Skeletal muscle tissue (tissue), 4 donors: Measurements from ENCODE around the gene TGM1. TPM values are rescaled to one million over a fixed set of nuclear protein-coding genes. Genes with fewer than 3 reads are reported as not detected.
A peak's percentile ranks its signal among the peaks of the same experiment; 100 is the strongest.

Experiments used
- H3K27ac ChIP-seq: one replicate; pipeline ENCODE4 v1.7.0; 2013; ENCODE audit warnings: mild to moderate bottlenecking, low read depth, low read length, inconsistent platforms
- H3K27me3 ChIP-seq, 3 donors: one replicate each; pipeline ENCODE4 v1.7.0; 2013; ENCODE audit warnings: low read length in 3 of 3; ENCODE audit not compliant: control insufficient read depth in 3 of 3, insufficient read depth in 3 of 3
- H3K36me3 ChIP-seq, 3 donors: one replicate each; pipeline ENCODE4 v1.7.0; 2013; ENCODE audit warnings: low read length in 3 of 3; ENCODE audit not compliant: control insufficient read depth in 3 of 3, insufficient read depth in 3 of 3
- H3K4me1 ChIP-seq, 3 donors: one replicate each; pipeline ENCODE4 v1.7.0; 2013; ENCODE audit warnings: low read length in 3 of 3, mild to moderate bottlenecking in 3 of 3; ENCODE audit not compliant: control insufficient read depth in 3 of 3, insufficient read depth in 3 of 3
- H3K4me3 ChIP-seq, 3 donors: one replicate each; pipeline ENCODE4 v1.7.0; 2013; ENCODE audit warnings: low read length in 3 of 3
- H3K9ac ChIP-seq, 3 donors: one replicate each; pipeline ENCODE4 v1.7.0; 2013; ENCODE audit warnings: low read length in 3 of 3, mild to moderate bottlenecking in 3 of 3, moderate library complexity in 2 of 3, low read depth in 1 of 3
- H3K9me3 ChIP-seq, 3 donors: one replicate each; pipeline ENCODE4 v1.7.0; 2013; ENCODE audit warnings: low read length in 3 of 3; ENCODE audit not compliant: control insufficient read depth in 3 of 3
- total RNA-seq: library from RNA; depleted of rRNA; stranded (reverse); fragments of >200 nt; gene quantifications from one replicate; pipeline ENCODE4 v1.2.3, GENCODE V29; 2014
- donor health status: Osteomylitis.

TGM1 gene
- total RNA-seq, 1 donor from 2014 or later = 0.52 TPM

DNA sequence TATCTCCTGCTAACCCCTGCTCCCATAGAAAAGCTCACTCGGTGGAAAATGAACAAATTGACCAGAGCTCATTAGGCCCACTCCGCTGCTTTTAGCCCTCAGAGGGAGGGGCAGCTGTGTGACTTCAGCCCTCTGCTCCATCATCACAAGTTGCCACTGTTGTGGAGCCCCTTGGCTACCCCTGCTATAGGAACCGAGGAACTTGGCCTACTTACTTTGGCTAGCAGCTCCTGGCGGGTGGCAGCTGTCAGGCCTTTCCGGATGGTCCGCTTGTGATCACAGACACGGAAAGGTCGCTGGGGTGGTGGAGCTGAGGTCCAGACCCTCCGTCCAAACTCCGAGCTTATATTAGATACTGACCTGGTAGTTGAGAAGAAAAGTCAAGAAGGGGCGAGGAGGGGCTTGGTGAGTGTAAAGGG, 44.2 kb upstream of the TGM1 start:
- H3K36me3 ChIP-seq = peaks cover 50 to 54% (median 52%) of the 10 kb centered on the region in 3 donors
- no peaks in the 10 kb centered on the region for H3K27me3 ChIP-seq
- H3K4me3 ChIP-seq = no peak overlapping the region
- peaks cover 19 to 35% (median 27%) of the 10 kb centered on the region in 3 donors for H3K4me1 ChIP-seq
- H3K9ac ChIP-seq = no peak overlapping the region
- no peak overlapping the region for H3K27ac ChIP-seq
- H3K9me3 ChIP-seq = no peaks in the 10 kb centered on the region

DNA sequence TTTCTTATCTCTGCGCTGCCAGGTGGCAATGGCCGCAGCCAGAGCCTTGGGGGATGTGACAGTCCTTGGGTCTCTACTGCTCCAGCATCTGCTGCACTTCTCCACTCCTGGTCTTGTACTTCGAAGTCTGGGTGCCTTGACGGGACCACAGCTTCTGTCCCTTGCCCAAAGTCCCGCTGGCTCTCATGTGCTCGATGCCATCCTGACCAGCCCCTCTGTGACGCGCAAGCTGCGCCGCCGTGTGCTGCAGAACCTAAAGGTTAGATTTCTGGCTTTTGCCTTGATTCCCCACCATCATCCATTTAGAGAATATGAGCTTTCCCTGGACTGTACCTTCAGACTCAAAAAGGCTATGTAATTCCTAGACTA, 41.0 kb upstream of the TGM1 start:
- peaks cover 16 to 22% (median 21%) of the 10 kb centered on the region in 3 donors for H3K4me1 ChIP-seq
- H3K9ac ChIP-seq = no peak overlapping the region
- peaks cover 54 to 64% (median 62%) of the 10 kb centered on the region in 3 donors for H3K36me3 ChIP-seq
- H3K27me3 ChIP-seq = no peaks in the 10 kb centered on the region
- no peak overlapping the region for H3K4me3 ChIP-seq
- H3K9me3 ChIP-seq = no peaks in the 10 kb centered on the region
- H3K27ac ChIP-seq = no peak overlapping the region

DNA sequence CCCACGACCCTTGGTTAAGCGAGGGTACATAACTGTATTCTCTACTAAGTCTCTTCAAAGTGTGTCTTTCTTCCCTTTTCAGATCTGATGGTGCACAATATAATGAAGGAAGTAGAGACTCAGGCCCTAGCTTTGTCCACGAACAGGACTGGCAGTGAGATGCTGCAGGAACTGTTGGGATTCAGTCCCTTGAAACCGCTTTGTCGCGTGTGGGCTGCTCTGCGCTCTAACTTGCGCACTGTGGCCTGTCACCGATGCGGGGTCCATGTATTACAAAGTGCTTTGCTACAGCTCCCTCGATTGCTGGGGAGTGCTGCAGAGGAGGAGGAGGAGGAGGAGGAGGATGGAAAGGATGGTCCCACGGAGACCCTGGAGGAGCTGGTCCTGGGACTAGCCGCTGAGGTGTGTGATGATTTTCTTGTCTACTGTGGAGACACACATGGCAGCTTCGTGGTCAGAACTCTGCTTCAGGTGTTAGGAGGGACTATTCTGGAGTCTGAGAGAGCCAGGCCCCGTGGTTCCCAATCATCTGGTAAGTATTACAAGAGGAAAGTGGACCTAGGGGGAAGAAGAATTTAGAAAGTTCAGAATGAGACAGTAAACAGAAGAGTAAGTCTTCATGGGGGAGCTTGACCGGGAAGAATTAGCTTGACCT, 37.5 kb upstream of the TGM1 start:
- Histone ChIP-seq H3K4me3 (peak overlapping the region; percentile 91 to 99 (median 97)), H3K9ac (peak overlapping the region; percentile 93 to 97 (median 95)), H3K27ac (peak overlapping the region; percentile 82), H3K27me3 (no peaks in the 10 kb centered on the region), H3K9me3 (no peaks in the 10 kb centered on the region), H3K36me3 (peaks cover 36 to 56% (median 51%) of the 10 kb centered on the region in 3 donors), H3K4me1 (peaks cover 19 to 32% (median 26%) of the 10 kb centered on the region in 3 donors)

DNA sequence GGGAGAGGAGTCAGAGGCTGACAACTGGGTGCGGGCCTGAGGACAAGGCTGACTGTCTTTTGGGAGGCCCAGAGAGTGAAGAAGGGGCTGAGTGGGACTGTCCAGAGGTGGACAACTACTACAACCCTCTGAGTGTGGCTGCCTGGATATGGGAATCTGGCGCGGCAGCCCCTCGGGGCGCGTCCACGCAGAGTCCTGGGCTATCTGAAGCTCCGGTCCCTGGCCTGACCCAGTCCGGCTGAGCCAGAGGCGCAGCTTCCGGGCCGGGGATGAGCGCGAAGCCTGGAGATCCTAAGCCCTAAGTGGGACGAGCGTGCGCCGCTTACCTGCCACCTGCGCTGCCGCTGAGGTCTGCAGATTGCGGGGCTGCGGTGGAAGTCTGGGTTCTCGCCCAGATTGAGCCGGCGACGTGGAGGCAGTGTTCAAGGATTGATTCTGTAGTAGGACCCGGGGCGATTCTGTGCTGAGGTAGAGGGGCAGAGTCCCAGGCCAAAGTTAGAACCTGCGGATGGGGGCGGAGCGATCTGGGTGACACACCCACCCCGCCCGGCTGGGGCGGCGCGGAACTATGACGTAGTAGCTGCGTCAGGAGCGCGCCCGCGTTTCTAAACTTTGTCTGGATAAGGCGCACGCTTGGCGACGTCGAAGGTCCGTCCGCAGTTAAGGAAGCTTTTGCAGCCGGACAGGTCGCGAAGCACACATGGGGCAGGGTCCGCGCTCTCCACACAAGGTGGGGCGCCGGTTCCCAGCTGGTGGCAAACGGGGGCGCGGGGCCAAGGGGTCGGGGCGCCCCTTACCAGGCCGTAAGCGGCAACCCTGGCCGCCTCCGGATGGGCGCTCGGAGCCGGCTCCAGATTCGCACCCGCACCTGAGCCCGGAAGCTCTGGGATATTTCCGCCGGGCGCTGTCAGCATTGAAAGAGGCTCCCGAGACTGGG, 36.5 kb upstream of the TGM1 start, which contains the start of the genes DHRS1 and NOP9:
Gene DHRS1, minus strand, starts transcription at position 526 of the 937 bp plus-strand sequence. CDS start 674 bp downstream, outside the sequence.
Gene NOP9, plus strand, starts transcription at position 596 of the 937 bp plus-strand sequence. Its CDS starts 105 bp downstream, at position 701.
- H3K9me3 ChIP-seq = no peaks in the 10 kb centered on the region
- peak within 1 kb of the TSS; percentile 93 to 97 (median 95) for H3K9ac ChIP-seq
- peak within 1 kb of the TSS; percentile 82 for H3K27ac ChIP-seq
- H3K27me3 ChIP-seq = no peaks in the 10 kb centered on the region
- peak within 1 kb of the TSS; percentile 91 to 99 (median 97) for H3K4me3 ChIP-seq
- peaks cover 26 to 50% (median 43%) of the 10 kb centered on the region in 3 donors for H3K36me3 ChIP-seq
- H3K4me1 ChIP-seq = peaks cover 19 to 32% (median 26%) of the 10 kb centered on the region in 3 donors

DNA sequence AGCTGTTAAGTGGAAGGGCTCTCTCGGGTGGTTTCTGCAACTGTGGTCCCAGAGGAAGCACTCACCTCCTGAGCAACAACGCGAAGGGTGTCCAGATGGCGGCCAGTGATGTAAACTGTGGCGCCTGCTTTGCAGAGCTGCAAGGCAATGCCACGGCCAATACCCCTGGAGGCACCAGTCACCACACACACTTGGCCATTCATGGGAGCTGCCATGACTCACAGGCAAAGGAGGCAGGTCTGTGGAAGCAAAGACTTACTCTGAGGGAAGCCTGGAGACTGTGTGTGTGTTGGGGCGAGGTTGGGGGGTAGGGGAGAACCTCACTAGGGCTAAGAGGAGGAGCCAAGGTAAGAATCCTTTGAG, 35.9 kb upstream of the TGM1 start:
- peaks cover 20 to 43% (median 37%) of the 10 kb centered on the region in 3 donors for H3K36me3 ChIP-seq

DNA sequence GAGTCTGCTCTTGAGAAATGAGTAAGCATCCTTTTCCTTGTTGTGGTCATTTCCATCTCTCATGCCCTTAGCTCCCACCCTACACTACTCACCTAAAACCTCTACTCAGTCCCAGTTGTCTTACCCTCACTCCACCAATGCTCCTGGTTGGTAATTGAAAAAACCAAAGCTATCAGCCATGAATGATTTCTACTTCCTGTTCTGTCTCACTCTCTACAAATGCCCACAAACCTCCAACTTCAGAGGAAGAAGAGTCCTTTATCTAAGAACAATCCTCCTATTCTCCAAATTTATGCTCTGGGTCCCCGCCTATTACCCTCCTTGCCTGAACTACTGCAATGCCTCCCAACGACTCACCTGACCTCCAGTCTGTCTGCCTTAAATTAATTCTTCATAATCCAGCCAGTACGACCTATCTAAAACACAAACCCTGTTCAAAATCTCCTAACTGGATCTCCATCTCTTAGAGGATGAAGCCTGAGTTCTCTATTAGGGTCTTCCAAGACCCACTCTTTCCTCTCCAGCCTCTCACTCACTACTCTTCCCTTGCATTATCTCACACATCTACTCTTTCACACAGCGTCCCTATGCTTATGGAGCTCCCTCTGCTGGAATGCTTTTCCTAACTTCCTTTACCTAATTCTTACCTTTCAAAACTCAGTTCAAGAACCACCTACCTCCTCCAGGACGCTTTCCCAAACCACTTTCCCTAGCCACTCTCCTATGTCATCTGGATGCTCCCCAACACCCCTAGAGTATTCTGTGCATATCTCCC, 34.4 kb upstream of the TGM1 start:
- H3K27ac ChIP-seq = no peak overlapping the region
- H3K9ac ChIP-seq = no peak overlapping the region
- no peaks in the 10 kb centered on the region for H3K9me3 ChIP-seq
- peaks cover 12 to 31% (median 27%) of the 10 kb centered on the region in 3 donors for H3K36me3 ChIP-seq
- peaks cover 19 to 32% (median 26%) of the 10 kb centered on the region in 3 donors for H3K4me1 ChIP-seq
- no peaks in the 10 kb centered on the region for H3K27me3 ChIP-seq
- H3K4me3 ChIP-seq = no peak overlapping the region

More for the DNA sequence above, 35.9 kb upstream of the TGM1 start:
- H3K9me3 ChIP-seq = no peaks in the 10 kb centered on the region
- H3K4me3 ChIP-seq = peak overlapping the region; percentile 91 to 99 (median 97)
- peaks cover 19 to 32% (median 26%) of the 10 kb centered on the region in 3 donors for H3K4me1 ChIP-seq
- no peaks in the 10 kb centered on the region for H3K27me3 ChIP-seq
- H3K27ac ChIP-seq = peak overlapping the region; percentile 82
- H3K9ac ChIP-seq = peak overlapping the region; percentile 93 to 97 (median 95)

DNA sequence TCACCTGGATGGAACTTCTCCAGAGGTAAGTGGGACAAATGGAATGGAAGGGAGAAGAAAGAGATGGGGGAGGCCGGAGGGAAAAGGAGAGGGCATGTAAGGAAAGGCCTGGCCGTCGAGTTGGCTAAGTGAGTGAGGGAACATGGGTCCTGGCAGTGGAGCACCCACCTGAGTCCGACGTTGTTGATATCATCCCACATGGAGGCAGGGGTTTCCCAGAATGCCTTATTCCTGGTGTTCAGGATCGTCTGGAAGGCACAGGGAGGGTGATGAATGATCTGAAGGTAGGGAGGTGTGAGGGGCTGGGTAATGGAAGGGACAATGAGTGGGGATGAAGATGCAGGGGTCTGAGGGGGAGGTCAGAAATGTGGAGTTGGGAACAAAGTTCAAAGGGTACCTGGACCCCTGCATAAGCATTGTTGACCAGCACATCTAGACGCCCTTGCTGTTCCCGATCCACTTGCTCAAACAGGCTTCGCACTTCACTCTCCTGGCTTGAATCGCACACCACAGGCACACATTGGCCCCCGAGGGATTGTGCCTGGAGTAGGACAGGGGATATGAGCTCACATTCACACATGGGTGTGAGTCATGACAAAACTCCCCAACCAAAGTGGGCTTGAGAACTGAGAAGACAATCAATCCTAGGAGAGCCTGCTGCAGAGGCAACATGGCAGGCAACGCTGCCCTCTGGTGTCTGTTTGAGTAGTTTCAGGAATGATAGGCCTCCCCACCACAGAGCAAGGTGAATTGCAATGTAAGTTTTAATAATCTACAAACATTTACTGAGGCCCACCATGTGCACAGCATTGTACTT, 33.6 kb upstream of the TGM1 start:
- H3K4me1 ChIP-seq = peaks cover 19 to 32% (median 25%) of the 10 kb centered on the region in 3 donors
- no peaks in the 10 kb centered on the region for H3K27me3 ChIP-seq
- no peak overlapping the region for H3K4me3 ChIP-seq
- peak overlapping the region in 1 of 3 donors; percentile 10 for H3K9ac ChIP-seq
- H3K36me3 ChIP-seq = peaks cover 8 to 30% (median 27%) of the 10 kb centered on the region in 3 donors
- no peaks in the 10 kb centered on the region for H3K9me3 ChIP-seq
- H3K27ac ChIP-seq = no peak overlapping the region

DNA sequence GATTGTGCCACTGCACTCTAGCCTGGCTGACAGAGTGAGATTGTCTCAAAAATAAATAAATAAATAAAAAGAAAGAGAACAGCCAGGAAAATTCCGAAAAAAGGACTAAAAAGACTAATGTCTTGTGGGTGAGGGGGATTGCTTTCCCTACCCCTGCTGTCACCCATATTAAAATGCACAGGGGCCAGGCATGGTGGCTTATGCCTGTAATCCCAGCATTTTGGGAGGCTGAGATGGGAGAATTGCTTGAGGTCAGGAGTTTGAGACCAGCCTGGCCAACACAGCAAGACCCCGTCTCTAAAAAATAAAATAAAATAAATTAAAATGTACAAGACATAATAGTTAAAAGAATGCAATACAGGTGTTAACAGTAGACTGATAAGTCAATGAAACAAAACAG, 30.5 kb upstream of the TGM1 start:
- Histone ChIP-seq H3K27me3 (no peaks in the 10 kb centered on the region), H3K9me3 (no peaks in the 10 kb centered on the region), H3K9ac (no peak overlapping the region), H3K4me1 (peaks cover under 1 to 10% (median 2%) of the 10 kb centered on the region in 3 donors), H3K36me3 (peaks cover 23 to 45% (median 43%) of the 10 kb centered on the region in 3 donors), H3K27ac (no peak overlapping the region), H3K4me3 (no peak overlapping the region)
